HCT116 (cell line): ENCODE results near the gene DDX23. TPM values are rescaled to one million over a fixed set of nuclear protein-coding genes. Genes with fewer than 3 reads are reported as not detected.

Source experiments
- ATAC-seq: fragments of 200-7000 bp; cut with Tn5 transposase; 2 replicates; pipeline ENCODE4 v1.9.1; 2020; ENCODE audit warnings: mild to moderate bottlenecking, moderate library complexity
- BruUV-seq: library from RNA; stranded (reverse); fragments of 400-500 nt; replicated peaks from 2 replicates; lab custom pipeline; 2021; lab: Mats Ljungman, UMichigan
- CTCF ChIA-PET: fragments of 300-600 bp; sonication (Branson Sonifier 250); formaldehyde crosslinking; loops from one replicate; lab custom pipeline; 2021; ENCODE audit warnings: antibody characterized with exemption; lab: Charles Lee
- POLR2A ChIA-PET: fragments of 300-600, 350-600 bp; sonication (Branson Sonifier 250); formaldehyde crosslinking; loops from one replicate; lab custom pipeline; 2021; ENCODE audit warnings: antibody characterized with exemption; lab: Charles Lee
- RAD21 ChIA-PET, 2 experiments: fragments of 300-600 bp; sonication (Branson Sonifier 250); formaldehyde crosslinking; loops; one replicate each; lab custom pipeline; 2023; ENCODE audit warnings: low total read pairs in 2 of 2; ENCODE audit not compliant: uncharacterized antibody in 2 of 2, unreplicated experiment in 2 of 2, low non-redundant PET in 1 of 2; lab: Charles Lee
- DNase-seq: peaks from one replicate; pipeline ENCODE4 v3.0.0-alpha.2; 2010; ENCODE audit warnings: low read depth, low spot score
- H2AFZ ChIP-seq: fragments of 200-600 bp; shearing (Covaris generic), sonication (generic); 2 replicates; pipeline ENCODE4 v1.6.1; 2017; ENCODE audit warnings: low read depth, mixed run types, mixed read lengths, antibody characterized with exemption, low read length; ENCODE audit not compliant: poor library complexity, severe bottlenecking
- H3K27ac ChIP-seq: 2 replicates; pipeline ENCODE4 v1.5.1; 2012; ENCODE audit warnings: low read depth, low read length
- H3K27me3 ChIP-seq: fragments of 200-600 bp; sonication (generic); 2 replicates; pipeline ENCODE4 v1.6.1; 2016; ENCODE audit warnings: mixed run types, low read length, mixed read lengths; ENCODE audit not compliant: insufficient read depth
- H3K36me3 ChIP-seq, 2 experiments: fragments of 200-500 bp in 1 of 2; fragments of 200-600 bp in 1 of 2; sonication (Bioruptor generic) in 1 of 2; sonication (generic) in 1 of 2; 2 replicates each; pipeline versions ENCODE4 v1.5.1 to v1.6.1; 2014 to 2016; ENCODE audit warnings: low read length in 2 of 2, inconsistent platforms in 1 of 2, mixed read lengths in 1 of 2, mixed run types in 1 of 2; ENCODE audit not compliant: insufficient read depth in 2 of 2, control insufficient read depth in 1 of 2
- H3K4me1 ChIP-seq, 2 experiments: fragments of 200-600 bp in 1 of 2; sonication (generic) in 1 of 2; 2 replicates each; pipeline versions ENCODE4 v1.5.1 to v1.6.1; 2012 to 2017; ENCODE audit warnings: low read length in 2 of 2, inconsistent platforms in 1 of 2, mild to moderate bottlenecking in 1 of 2, mixed read lengths in 1 of 2, mixed run types in 1 of 2, moderate library complexity in 1 of 2; ENCODE audit not compliant: insufficient read depth in 2 of 2, control insufficient read depth in 1 of 2
- H3K4me2 ChIP-seq: fragments of 200-600 bp; sonication (generic); 2 replicates; pipeline ENCODE4 v1.6.1; 2017; ENCODE audit warnings: mixed run types, low read length, mixed read lengths
- H3K4me3 ChIP-seq, 2 experiments: fragments of 200-600 bp in 1 of 2; sonication (generic) in 1 of 2; replicated peaks in 1 of 2; 2 replicates each; pipeline ENCODE4 v1.5.1; 2011 to 2016; ENCODE audit warnings: low read length in 2 of 2, control low read depth in 1 of 2, low read depth in 1 of 2, mild to moderate bottlenecking in 1 of 2, mixed read lengths in 1 of 2, mixed run types in 1 of 2
- H3K79me2 ChIP-seq: fragments of 200-600 bp; sonication (generic); 2 replicates; pipeline ENCODE4 v1.6.1; 2017; ENCODE audit warnings: mild to moderate bottlenecking, mixed run types, low read length, moderate library complexity, mixed read lengths; ENCODE audit not compliant: insufficient read depth
- H3K9ac ChIP-seq: fragments of 200-600 bp; sonication (generic); 2 replicates; pipeline ENCODE4 v1.6.1; 2016; ENCODE audit warnings: low read length, mixed read lengths
- H3K9me2 ChIP-seq: fragments of 200-600 bp; sonication (generic), shearing (Covaris generic); 2 replicates; pipeline ENCODE4 v1.6.1; 2017; ENCODE audit warnings: mixed run types, mild to moderate bottlenecking, moderate library complexity; ENCODE audit not compliant: insufficient read depth
- H3K9me3 ChIP-seq, 2 experiments: fragments of 200-500 bp in 1 of 2; fragments of 200-600 bp in 1 of 2; sonication (Bioruptor generic) in 1 of 2; sonication (generic) in 1 of 2; 2 replicates each; pipeline ENCODE4 v1.6.1; 2014 to 2017; ENCODE audit warnings: low read length in 2 of 2, mixed read lengths in 2 of 2, inconsistent platforms in 1 of 2, low read depth in 1 of 2, mild to moderate bottlenecking in 1 of 2, mixed run types in 1 of 2, moderate library complexity in 1 of 2; ENCODE audit not compliant: control insufficient read depth in 1 of 2, insufficient read depth in 1 of 2
- H4K20me1 ChIP-seq: fragments of 200-600 bp; sonication (generic), shearing (Covaris generic); 2 replicates; pipeline ENCODE4 v1.6.1; 2017; ENCODE audit warnings: mixed run types, mild to moderate bottlenecking, moderate library complexity; ENCODE audit not compliant: insufficient read depth
- EGR1 ChIP-seq: IDR thresholded peaks from 2 replicates; pipeline ENCODE4 v1.6.1; 2012; ENCODE audit warnings: low read depth
- ELF1 ChIP-seq: IDR thresholded peaks from 2 replicates; pipeline ENCODE4 v1.6.1; 2012; ENCODE audit warnings: low read depth, borderline replicate concordance
- EZH2phosphoT487 ChIP-seq: fragments of 200-600 bp; IDR thresholded peaks from 2 replicates; pipeline ENCODE4 v1.6.1; 2018; ENCODE audit warnings: antibody characterized with exemption, borderline replicate concordance
- MAX ChIP-seq: IDR thresholded peaks from 2 replicates; pipeline ENCODE4 v1.6.1; 2012
- POLR2A ChIP-seq: IDR thresholded peaks from 2 replicates; pipeline ENCODE4 v1.7.0; 2011; ENCODE audit warnings: borderline replicate concordance; ENCODE audit not compliant: insufficient read depth, insufficient read length; ENCODE audit errors: extremely low read depth
- RAD21 ChIP-seq: IDR thresholded peaks from 2 replicates; pipeline ENCODE4 v1.6.1; 2012; ENCODE audit warnings: low read depth, mild to moderate bottlenecking
- REST ChIP-seq: IDR thresholded peaks from 2 replicates; pipeline ENCODE4 v1.6.1; 2012; ENCODE audit warnings: low read depth
- TCF7L2 ChIP-seq: IDR thresholded peaks from 2 replicates; pipeline ENCODE4 v1.7.0; 2011; ENCODE audit warnings: borderline replicate concordance, inconsistent platforms; ENCODE audit not compliant: insufficient read depth, insufficient read length; ENCODE audit errors: extremely low read depth
- YY1 ChIP-seq: IDR thresholded peaks from 2 replicates; pipeline ENCODE4 v1.6.1; 2011; ENCODE audit warnings: low read length, low read depth, moderate library complexity, mild to moderate bottlenecking; ENCODE audit not compliant: insufficient replicate concordance; ENCODE audit errors: extremely low read depth
- intact Hi-C: fragments of 100-400 bp; cut with micrococcal nuclease; formaldehyde crosslinking; loops from 2 replicates; pipeline ENCODE4 v1.10.0; 2022
- total RNA-seq: library from RNA; stranded (reverse); gene quantifications from one replicate; pipeline ENCODE4 v1.2.1, GENCODE V29; 2021; ENCODE audit not compliant: unreplicated experiment
- TF ChIP-seq, protein P1 (sequence below): IDR thresholded peaks from 2 replicates; pipeline ENCODE4 v1.6.1; 2012
- TF ChIP-seq, protein P2 (sequence below): IDR thresholded peaks from 2 replicates; pipeline ENCODE4 v1.6.1; 2011; ENCODE audit warnings: mild to moderate bottlenecking, low read length, moderate library complexity; ENCODE audit not compliant: insufficient replicate concordance; ENCODE audit errors: extremely low read depth

The DDX23 gene
- total RNA-seq, 1 experiment from 2014 or later = 75.0 TPM

GRCh38 chr12:48794870-48795269, 57.1 kb downstream of the DDX23 start:
- no peak overlapping the region for H3K4me3 ChIP-seq
- H3K9me2 ChIP-seq = no peaks in the 10 kb centered on the region
- ChIA-PET CTCF (interaction anchor here (0.9 to 7.9 kb wide), 11 partner anchors 20 to 637 kb away, joined by 3 to 85 read pairs (median 5); partner anchors contain the start of genes ASB8 and KANSL2), POLR2A (interaction anchor here (1.7 kb wide), 1 partner anchor 42 kb away, joined by 12 read pairs; no protein-coding TSS in a partner anchor), RAD21 (interaction anchor here (2.1 to 2.3 kb wide), 2 partner anchors 41 kb away, joined by 10 to 21 read pairs; no protein-coding TSS in a partner anchor)
- DNase-seq = no peak
- ATAC-seq = no peak
- H3K27ac ChIP-seq = no peak overlapping the region
- TF ChIP-seq EGR1 (no peak), RAD21 (no peak), ELF1 (no peak), MAX (no peak), REST (no peak), POLR2A (no peak), EZH2phosphoT487 (no peak), TCF7L2 (no peak), YY1 (no peak)
- TF ChIP-seq, protein P1, sequence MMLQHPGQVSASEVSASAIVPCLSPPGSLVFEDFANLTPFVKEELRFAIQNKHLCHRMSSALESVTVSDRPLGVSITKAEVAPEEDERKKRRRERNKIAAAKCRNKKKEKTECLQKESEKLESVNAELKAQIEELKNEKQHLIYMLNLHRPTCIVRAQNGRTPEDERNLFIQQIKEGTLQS = no peak
- TF ChIP-seq, protein P2, sequence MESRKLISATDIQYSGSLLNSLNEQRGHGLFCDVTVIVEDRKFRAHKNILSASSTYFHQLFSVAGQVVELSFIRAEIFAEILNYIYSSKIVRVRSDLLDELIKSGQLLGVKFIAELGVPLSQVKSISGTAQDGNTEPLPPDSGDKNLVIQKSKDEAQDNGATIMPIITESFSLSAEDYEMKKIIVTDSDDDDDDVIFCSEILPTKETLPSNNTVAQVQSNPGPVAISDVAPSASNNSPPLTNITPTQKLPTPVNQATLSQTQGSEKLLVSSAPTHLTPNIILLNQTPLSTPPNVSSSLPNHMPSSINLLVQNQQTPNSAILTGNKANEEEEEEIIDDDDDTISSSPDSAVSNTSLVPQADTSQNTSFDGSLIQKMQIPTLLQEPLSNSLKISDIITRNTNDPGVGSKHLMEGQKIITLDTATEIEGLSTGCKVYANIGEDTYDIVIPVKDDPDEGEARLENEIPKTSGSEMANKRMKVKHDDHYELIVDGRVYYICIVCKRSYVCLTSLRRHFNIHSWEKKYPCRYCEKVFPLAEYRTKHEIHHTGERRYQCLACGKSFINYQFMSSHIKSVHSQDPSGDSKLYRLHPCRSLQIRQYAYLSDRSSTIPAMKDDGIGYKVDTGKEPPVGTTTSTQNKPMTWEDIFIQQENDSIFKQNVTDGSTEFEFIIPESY = no peak
- intact Hi-C loops = loop anchor here (1.0 to 5.0 kb wide), 3 partner anchors 42 to 253 kb away; partner anchors contain the start of gene KANSL2
- BruUV-seq = no TSS peak
- peaks cover 15 to 21% of the 10 kb centered on the region in 2 experiments for H3K4me1 ChIP-seq
- no peaks in the 10 kb centered on the region for H3K79me2 ChIP-seq
- no peak overlapping the region for H3K9ac ChIP-seq
- no peaks in the 10 kb centered on the region for H3K9me3 ChIP-seq
- H2AFZ ChIP-seq = no peak overlapping the region
- no peaks in the 10 kb centered on the region for H3K27me3 ChIP-seq
- no peaks in the 10 kb centered on the region for H3K36me3 ChIP-seq
- no peaks in the 10 kb centered on the region for H4K20me1 ChIP-seq
- H3K4me2 ChIP-seq = 0 out of 2 replicates have a peak overlapping the region, but pooled peaks have one; percentile 27
